Stomach (tissue), 4 donors: ENCODE results near the gene RBP7.

Experiments
- EP300 ChIP-seq: sonication (generic); formaldehyde crosslinking; IDR thresholded peaks from one replicate; pipeline ENCODE4 v1.6.1; 2017; ENCODE audit warnings: antibody characterized with exemption
- POLR2A ChIP-seq, 4 donors: fragments of 450-650 bp; IDR thresholded peaks; one replicate each; pipeline ENCODE4 v1.6.1; 2016; ENCODE audit warnings: antibody characterized with exemption in 4 of 4, control low read depth in 2 of 4, mild to moderate bottlenecking in 1 of 4, moderate library complexity in 1 of 4
- POLR2AphosphoS5 ChIP-seq, 3 donors: sonication (generic); formaldehyde crosslinking; IDR thresholded peaks; one replicate each; pipeline ENCODE4 v1.6.1; 2016; ENCODE audit warnings: antibody characterized with exemption in 3 of 3
- TF ChIP-seq, protein P1 (sequence below), 7 experiments: fragments of 450-650 bp in 4 of 7; fragments of 200-600 bp in 3 of 7; sonication (generic) in 3 of 7; IDR thresholded peaks; one replicate each; pipeline ENCODE4 v1.5.1; 2016 to 2019; ENCODE audit warnings: antibody characterized with exemption in 7 of 7, control low read depth in 2 of 7, mild to moderate bottlenecking in 1 of 7

DNA sequence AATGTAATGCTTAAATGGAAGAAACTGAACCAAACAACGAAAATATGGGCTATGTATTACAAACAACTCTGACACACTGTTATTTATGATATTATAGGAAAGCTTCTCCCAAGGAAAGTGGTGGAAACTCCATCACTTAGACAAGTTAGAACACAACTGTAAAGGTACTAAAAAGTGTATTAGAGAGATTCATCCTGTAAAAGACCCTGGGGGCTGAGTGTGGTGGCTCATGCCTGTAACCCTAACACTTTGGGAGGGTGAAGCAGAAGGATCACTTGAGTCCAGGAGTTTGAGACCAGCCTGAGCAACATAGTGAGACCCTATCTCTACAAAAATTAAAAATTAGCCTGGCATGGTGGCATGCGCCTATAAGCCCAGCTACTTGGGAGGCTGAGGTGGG lies 28.3 kb downstream of the RBP7 start:
- TF ChIP-seq EP300 (no peak), POLR2A (IDR thresholded peaks at IDR 0.05) (no peak), POLR2AphosphoS5 (IDR thresholded peaks at IDR 0.05) (no peak)
- TF ChIP-seq, protein P1, sequence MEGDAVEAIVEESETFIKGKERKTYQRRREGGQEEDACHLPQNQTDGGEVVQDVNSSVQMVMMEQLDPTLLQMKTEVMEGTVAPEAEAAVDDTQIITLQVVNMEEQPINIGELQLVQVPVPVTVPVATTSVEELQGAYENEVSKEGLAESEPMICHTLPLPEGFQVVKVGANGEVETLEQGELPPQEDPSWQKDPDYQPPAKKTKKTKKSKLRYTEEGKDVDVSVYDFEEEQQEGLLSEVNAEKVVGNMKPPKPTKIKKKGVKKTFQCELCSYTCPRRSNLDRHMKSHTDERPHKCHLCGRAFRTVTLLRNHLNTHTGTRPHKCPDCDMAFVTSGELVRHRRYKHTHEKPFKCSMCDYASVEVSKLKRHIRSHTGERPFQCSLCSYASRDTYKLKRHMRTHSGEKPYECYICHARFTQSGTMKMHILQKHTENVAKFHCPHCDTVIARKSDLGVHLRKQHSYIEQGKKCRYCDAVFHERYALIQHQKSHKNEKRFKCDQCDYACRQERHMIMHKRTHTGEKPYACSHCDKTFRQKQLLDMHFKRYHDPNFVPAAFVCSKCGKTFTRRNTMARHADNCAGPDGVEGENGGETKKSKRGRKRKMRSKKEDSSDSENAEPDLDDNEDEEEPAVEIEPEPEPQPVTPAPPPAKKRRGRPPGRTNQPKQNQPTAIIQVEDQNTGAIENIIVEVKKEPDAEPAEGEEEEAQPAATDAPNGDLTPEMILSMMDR (IDR thresholded peaks at IDR 0.05) = no peak
